Measurements from ENCODE around the gene CSK.

GRCh38 chr15:74816624-74817369 is 34.9 kb downstream of the CSK start:
- TF ChIP-seq CTCF (IDR thresholded peaks at IDR 0.05) (no peak), POLR2A (IDR thresholded peaks at IDR 0.05) (no peak)

Measured in esophagus squamous epithelium (tissue), 4 donors.